GM21717 (cell line): ENCODE measurements around the gene ATR.
"Not testable (repeated sequence)": the region's sequence is repeated elsewhere in the genome, so short reads cannot be mapped to it uniquely, and the experiment has no call there.

Experiments used
- ATAC-seq: cut with Tn5 transposase; IDR thresholded peaks from one replicate; pipeline ENCODE4 v1.9.1; 2021; ENCODE audit warnings: mild to moderate bottlenecking, moderate library complexity; ENCODE audit not compliant: unreplicated experiment

ATR gene

DNA sequence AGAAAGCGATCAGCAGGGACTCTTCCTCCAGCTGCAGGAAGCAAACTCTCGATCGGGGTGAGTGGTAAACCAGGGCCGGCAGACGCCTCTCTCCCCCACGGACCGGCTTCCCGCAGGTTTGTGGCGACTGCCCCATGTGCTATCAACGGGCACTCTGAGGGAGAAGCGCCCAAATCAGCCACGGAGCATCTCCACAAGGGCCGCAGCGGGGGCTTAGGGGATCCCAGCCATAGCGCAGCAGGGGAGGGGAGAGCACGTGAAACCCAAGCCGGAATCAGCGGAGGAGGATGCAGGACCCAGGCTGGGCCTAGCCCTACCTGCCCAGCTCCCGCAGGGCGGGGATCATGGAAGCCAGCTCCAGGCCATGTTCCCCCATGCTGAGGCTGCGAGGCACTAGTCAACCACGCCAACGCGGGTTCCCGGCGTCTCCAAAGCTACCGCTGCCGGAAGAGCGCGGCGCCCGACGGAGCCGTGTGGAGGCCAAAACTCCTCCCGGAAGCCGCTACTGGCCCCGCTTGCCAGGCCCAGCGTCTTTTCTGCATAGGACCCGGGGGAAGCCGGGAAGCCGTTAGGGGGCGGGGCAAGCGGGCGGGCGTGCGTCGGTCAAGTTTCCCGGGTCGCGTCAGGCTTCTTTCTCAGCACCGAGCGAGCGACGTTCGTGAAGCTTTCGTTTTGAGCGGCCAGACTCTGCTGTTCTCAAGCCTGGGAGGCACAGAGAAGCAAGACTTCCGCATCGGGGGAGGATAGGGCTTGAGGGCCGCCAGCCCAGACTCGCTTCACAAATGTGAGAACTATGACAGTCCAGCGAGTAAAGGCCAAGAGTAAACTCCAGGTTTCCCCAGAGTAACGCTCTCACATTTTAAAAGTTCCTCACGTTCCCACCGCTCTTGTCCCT, at the start of gene ATR:
ATR (minus strand) TSS at position 405 of the 895 bp plus-strand sequence; CDS start at position 376, 29 bp downstream.
- ATAC-seq: peak; percentile 97

DNA sequence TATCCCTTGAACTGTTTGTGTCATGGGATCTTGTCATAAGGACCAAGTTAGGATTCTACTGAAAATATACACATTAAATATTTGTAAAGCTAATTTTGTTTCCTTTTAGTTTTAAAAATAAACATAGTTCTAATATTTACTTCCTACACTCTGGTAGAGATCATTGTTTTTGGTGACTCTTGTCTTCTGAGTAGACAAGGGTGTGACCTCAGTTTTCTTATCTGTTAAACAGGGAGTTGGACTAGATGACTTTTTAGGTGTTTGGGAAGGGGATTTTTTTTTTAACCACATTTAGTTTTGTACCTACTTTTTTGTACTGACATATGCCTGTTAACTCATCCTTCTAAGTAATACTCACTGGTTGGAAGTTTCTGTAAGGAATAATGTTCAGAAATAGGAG, 48.4 kb upstream of the ATR start:
- ATAC-seq: no peak

DNA sequence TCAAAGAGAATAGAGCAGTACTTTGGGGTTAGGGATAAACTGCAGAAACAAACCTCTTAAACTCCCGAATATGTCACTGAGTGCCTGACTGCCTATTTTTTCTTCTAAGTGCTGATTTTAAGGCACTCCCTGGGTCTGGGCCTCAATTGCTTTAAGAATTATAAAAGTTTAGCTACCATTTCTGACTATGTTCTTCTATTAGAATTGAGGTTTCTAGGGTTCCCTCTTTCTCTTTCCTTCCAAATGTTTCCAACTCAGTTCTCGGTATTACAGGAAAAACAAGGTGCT, 46.6 kb upstream of the ATR start:
- ATAC-seq: no peak

DNA sequence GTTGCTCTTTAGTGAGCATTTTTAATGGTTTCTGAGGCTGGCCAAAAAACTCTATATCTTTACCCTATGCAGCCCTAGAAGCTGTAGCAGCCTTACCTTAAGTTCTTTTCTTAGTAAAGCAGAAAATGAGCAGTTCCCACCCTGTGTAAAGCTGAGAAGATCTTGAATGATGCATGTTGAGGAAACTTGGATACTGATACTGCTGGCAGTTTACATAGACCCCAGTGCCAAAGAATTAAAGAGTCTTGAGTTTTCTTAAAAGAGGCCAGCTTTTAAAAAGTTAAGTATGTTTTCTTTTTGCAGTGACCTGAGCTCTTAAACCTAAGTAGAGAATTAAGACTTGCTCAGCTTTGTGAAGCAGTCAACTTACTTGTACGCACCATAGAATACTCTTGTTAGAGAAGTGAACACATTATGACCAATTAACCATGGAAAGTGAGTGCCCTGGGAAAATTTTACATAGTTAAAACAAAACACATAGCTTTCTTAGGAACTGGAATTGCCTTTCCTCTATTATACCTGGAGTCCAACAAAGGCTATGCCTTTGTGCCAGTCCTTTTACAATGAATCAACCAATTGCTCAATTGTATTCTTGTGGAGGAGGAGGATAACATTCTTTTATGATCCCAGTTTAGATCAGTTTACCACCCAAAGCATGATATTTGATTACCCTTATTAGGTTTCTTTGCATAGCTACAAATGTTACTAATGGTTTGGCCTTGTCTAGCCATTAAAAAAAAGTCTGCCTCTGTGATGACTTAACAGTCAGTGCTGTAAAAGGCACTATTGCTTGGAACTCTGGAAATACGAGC, 46.0 kb upstream of the ATR start:
- ATAC-seq: no peak

DNA sequence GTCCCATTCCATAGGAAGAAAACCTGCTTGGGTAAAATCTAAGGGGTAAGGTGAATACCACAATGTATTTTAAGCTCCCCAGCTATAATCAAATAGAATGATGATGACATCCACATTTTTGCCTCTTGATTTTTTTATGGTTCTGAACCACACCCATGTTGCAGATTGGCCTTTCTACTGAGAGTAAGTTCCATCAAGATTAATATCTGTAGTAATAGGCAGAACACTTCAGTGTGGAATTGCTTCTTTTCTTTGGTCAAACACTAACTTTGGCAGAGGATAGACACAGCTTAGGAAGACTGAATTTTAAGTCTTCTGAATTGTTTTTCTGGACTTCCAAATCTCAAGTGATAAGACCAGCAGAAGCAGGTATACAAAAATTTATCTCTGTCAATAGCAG, 44.7 kb upstream of the ATR start:
- no peak for ATAC-seq

DNA sequence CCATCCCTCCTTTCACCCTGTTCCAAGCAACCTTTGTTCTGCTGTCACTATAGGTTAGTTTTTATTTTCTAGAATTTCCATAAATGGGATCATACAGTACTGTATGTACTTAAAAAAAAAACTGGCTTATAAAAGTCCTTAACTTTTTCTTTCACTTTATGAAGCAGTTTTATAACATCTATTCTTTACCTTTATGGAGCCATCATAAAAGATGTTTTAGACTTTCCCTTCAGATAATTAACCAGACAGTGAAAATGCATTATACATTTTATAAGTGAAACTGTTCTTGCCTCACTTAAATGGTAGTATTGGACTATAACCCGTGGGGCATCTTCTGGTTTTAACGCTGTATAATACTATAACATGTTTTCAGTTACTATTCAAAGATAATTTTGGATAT, 43.9 kb upstream of the ATR start:
- ATAC-seq: no peak

DNA sequence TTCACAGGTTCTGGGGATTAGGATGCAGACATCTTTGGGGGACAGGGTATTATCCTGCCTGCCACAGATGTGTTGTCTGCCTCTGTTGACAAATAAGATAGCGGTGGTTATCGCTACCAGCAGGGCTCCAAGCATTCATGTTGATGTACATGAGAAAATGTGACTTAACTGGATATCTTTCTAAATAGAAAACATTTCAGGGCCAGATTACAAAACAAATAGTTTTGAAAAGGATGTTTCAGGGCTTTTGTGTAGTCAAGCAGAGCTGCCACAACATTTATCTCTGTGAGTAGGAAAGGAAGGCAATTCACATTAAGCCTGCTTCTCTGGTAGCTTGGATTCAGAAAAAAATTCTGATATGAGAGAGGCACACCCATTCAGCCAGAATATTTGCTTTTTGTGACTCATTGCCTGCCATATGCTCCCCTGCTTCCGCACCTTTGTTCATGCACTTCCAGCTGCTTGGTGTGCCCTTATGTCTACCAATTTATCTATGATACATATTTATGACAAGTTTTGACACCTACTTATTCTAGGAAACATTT, 40.5 kb upstream of the ATR start:
- ATAC-seq: no peak

DNA sequence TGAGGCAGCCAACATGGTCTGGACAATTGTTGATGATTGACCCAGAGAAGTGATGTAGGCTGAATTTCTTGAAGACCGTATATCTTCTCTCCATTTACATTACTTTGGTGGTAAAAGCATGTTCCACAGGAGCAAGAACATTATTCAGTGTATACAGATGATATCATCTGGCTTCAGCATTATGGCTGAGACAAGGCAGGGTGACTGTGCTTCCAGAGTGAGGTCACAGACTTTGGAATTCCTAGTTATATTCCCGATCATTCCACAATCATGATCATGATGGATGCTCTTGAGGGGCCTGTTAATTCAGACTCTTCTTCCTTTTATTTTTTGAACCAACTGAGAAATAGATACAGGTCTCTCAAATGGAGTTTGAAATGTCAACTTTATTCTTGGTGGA, 36.6 kb upstream of the ATR start:
- no peak for ATAC-seq

DNA sequence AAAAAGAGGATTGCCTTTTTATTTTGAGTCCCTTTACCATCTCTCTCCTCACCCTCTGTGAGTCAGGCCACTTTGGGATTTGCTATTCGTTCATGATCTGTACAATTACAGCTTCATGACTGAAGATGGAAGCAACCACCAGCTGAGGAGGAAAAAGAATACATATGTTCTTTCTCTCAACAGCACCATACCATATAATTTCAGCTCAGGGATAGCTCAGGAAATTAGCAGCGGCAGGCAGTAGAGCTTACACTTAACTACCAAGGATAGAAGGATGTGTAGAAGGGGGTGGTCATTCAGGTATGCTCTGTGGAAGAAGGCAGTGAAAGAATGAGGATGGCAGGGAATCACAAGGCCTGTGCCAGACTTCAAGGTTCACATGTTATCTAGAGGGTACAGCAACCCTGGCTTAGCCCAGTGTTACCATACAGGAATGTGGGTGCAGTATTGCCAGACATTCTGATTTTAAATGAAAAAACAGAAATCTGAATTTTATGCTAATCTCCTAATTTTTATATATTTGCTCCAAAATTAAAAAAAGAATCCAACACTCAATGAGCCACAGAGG, 35.6 kb upstream of the ATR start:
- no peak for ATAC-seq

DNA sequence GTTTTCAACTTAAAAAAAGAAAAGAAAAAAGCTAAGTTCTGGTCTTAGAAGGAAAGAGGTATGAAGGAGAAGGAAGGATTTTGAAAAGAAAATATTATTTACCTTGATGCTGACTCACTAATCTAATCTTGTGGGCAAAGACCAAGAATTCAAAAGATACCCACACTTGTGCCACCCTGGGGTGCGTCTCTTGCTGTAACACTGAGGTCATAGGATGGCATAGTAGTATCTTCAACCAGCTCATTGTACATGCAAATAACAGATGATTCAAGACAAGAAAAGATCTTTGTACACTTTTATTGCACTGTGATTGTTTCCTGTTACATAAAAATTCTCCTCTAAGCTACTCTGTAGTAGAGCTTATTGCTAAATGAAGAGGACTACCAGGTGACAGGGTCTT, 35.0 kb upstream of the ATR start:
- ATAC-seq: no peak

DNA sequence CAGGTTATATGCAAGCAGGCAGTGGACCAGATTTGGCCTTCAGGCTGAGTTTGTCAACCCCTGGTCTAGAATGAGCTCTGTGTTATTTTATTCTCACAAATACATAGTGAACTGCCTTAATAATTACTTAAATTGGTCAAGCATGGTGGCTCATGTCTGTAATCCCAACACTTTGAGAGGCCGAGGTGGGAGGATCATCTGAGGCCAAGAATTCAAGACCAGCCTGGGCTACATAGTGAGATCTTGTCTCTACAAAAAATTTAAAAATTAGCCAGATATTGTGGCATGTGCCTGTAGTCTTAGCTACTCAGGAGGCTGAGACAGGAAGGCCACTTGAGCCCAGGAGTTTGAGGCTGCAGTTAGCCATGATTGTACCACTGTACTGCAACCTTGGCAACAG, 32.7 kb upstream of the ATR start:
- ATAC-seq: no peak

DNA sequence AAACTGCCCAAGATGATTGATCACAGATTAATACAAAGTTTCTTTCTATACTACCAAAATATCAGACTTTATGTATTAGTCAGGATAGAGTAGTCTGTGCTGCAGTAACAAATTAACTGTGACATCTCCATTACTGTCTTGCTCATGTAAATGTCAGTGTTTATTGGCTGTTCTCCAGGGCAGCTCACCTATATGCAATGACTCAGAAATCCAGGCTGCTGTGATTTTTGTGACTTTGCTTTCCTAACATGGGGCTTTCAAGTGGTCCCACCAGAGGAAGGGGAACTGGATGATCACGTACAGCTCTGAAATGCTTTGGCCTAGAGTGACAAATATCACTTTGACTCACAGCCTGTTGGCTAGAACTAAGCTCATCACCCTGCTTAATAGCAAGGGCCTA, 30.6 kb upstream of the ATR start:
- no peak for ATAC-seq

DNA sequence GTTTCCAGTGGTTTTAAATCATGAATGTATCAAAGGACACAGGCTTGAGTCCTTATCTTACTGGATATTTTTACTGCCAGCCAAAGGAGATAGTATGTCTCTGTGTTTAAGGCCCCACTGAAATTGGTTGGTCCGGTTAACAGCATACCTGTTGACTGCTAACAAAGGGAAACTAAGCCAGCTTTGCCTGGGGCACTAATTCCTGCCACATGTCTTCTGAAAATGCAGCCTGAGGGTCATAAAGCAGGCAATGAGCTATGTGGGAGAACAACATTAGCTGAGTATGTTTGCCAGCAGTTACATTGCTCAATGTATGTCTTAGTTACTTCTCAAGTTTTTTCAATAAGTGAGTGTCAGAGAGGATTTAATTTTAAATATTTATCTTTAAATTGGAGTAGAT, 30.1 kb upstream of the ATR start:
- no peak for ATAC-seq

DNA sequence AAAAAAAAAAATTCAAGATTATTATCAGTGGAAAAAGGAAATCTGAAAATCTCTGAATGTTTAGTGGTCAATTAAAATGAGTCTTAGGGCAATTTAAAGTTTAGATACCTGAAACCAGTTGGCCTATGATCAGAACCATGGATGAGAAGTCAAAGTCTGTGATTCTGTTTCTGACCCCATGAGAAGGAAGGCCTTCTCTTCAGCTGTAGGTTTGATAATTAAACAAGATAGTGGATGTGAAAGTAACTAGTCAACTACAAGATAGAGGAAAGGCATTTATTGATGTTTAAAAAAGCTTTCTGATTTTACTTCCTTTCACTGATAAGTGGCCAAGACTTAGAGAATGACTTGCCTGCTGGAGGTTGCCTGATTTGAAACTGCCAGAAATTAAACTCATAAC, 26.4 kb upstream of the ATR start:
- no peak for ATAC-seq

DNA sequence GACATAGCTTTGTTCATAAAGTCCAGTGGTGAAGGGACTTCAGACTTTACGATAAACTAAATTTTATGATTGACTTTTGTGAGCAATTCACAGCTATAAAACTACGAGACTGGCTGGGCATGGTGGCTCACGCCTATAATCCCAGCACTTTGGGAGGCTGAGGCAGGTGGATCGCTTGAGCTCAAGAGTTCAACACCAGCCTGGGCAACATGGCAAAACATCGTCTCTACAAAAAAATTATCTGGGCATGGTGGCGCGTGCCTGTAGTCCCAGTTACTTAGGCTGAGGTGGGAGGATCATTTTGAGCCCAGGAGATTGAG, 24.8 kb upstream of the ATR start:
- ATAC-seq: not testable (repeated sequence)

DNA sequence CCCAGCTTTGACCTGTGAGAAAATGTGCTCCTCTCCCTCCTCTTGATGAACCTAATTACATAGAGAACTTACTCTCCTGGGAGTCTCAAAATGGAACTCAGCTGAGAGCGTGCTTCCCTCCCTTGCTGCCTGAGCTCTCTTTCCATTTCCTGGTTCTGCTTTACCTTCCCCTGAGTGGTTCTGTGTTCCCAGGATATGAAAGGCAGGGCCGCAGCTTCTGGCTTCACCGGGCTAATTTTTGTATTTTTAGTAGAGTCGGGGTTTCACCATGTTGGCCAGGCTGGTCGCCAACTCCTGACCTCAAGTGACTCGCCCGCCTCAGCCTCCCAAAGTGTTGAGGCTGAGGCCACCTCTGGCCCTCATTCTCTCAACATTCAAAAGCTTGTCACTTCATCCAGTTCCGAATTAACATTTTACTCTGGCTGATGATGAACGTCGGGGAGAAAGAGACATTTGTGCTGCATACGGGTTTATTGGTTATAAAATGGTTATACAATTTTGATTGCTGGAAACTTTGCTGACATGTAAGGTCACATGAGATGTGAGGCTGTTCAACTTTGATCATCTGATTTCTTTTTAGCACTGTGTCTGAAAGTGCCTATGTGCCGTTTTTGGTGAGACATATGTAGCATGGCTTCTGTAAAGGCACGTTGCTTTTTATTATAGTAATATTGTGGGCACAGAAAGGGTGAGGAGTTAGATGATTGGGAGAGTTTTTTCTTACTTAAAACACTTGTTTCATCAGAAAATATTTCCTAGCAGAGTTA, 24.3 kb upstream of the ATR start:
- no peak for ATAC-seq

DNA sequence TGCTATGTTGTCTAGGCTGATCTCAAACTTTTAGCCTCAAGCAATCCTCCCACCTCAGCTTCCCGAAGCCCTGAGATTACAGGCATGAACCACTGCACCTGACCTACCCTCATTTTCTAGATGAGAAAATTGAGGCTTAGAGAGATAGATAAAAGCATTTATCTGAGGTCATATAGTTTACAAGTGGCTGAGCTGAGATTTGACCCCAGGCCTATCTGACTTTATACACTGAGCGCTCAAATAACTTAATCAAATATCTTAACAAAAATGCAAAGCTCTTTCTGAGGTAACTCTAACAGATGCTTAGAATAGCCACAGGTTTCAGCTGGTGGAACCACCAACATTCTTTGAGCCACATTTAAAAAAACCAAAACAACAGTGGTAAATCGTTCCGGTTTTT, 23.2 kb upstream of the ATR start:
- no peak for ATAC-seq

DNA sequence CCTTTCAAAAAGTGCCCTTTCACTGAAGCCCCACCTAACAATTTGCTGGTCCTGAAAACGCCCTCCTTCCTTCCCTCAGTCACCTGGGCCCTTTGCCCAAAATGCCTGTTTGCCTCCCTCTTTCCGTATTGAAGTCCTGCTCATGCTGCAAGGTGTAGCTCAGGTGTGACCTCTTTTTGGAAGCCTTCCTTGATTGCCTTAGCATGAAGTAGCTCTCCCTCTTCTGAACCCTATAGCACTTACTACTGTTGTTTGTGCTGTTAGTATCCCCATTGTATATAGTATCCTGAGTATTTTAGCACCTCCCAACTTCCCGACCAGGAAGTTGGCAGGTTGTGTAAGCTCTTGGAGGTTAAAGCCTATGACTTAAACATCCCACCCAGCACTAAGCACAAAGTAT, 19.4 kb upstream of the ATR start:
- ATAC-seq: no peak

DNA sequence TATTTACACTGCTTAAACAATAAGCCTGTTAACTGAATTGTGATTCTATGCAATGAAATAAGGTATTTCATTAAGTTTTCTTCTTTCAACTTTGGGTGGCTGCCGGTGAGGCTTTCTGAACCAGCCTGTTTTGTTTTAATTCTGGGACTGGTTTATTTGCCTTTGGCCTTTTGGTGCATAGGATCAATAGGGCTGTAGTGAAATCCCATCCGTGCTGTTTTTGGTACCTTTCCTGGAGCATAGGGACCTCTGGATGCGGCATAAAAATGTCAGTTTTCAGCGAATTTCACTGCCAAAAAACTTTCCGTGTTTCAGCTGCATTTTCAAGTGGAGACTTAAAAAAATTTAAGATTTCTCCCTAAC, 18.2 kb upstream of the ATR start:
- no peak for ATAC-seq

DNA sequence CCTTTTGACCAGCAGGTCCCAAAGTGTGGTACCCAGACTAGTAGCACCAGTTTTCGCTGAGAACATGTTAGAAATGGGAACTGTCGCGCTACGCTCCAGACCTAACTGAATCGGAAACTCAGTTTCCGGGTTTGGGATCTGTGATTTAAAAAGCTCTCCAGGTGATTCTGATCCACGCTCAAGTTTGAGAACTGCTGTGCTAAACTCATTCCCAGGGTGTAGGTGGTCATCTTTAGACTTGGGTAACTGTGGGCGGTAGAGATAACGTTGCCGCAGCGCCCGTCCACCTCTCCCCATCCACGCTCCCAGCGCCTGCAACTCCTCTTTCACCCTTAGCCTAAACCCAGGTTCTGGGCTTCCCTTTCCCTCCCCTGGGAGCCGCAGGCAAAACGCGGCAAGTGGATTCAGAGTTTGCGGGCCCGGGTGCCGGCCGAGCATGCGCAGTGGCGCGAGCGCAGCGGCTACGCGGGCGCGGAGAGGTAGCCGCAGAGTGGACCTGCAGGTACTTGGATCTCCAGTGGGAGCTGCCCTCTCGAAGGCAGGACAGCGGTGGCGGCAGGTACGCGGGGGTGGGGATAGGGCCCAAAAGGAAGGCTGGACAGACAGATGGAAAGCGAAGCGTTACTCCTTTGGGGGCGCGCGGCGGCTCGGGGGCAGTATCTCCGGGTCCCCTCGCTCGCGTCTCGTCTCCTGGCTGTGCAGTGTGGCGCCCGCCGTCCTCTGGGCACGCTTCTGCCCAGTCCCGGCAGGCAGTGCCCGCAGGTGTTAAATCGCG, 17.6 kb upstream of the ATR start, which contains the start of gene PLS1:
PLS1 (plus strand) TSS at position 443 of the 775 bp plus-strand sequence. CDS start 67,845 bp downstream, outside the sequence.
- peak; percentile 93 for ATAC-seq
